Measurements from ENCODE around the gene ELP6. TPM values are rescaled to one million over a fixed set of nuclear protein-coding genes. Genes with fewer than 3 reads are reported as not detected.
"Not testable (repeated sequence)": the region's sequence is repeated elsewhere in the genome, so short reads cannot be mapped to it uniquely, and the experiment has no call there.

The ELP6 gene
- total RNA-seq, 8 experiments from 2014 or later: 23.6 to 50.6 (median 37.8) TPM

GRCh38 chr3:47476330-47476626 is 37.2 kb downstream of the ELP6 start:
- in situ Hi-C loops (cut with MboI; ENCODE audit: low pct_unique_long_range_greater_than_20kb in 2 of 9, low sequenced_read_pairs in 9 of 9, unreplicated experiment in 9 of 9): no loop called here
- 67 to 100% (median 90%) methylated on average over 1 to 5 of the region's 5 CpGs; no CpG with 5 or more reads in 3 of the 10 experiments for WGBS, 10 experiments

GRCh38 chr3:47475570-47476329 is 37.8 kb downstream of the ELP6 start, which contains the start of gene SCAP:
TSS of gene SCAP (minus strand) at chr3:47475941. CDS start at chr3:47442993, 32,948 bp downstream.
- Histone ChIP-seq H3K4me1 (replicated peaks in 1 of 2) (peaks cover 3 to 12% of the 10 kb centered on the region in 2 donors), H3K27ac (peak within 1 kb of the TSS; percentile 47 to 74), H3K4me3 (peak within 1 kb of the TSS; percentile 49 to 68 (median 60))
- 0 to 65% methylated on average over 2 to 8 of the region's 88 CpGs; no CpG with 5 or more reads in 8 of the 10 experiments for WGBS, 10 experiments
- ATAC-seq (replicated peaks in 6 of 8): peak; percentile 79 to 93 (median 88)
- in situ Hi-C loops (cut with MboI; ENCODE audit: low pct_unique_long_range_greater_than_20kb in 2 of 9, low sequenced_read_pairs in 9 of 9, unreplicated experiment in 9 of 9): no loop called here

More at GRCh38 chr3:47476330-47476626, 37.2 kb downstream of the ELP6 start:
- ATAC-seq (replicated peaks in 6 of 8): no peak
- peak overlapping the region; percentile 49 to 68 (median 60) for H3K4me3 ChIP-seq
- peak overlapping the region in 1 of 2 donors; percentile 74 for H3K27ac ChIP-seq
- peaks cover 3 to 12% of the 10 kb centered on the region in 2 donors for H3K4me1 ChIP-seq (replicated peaks in 1 of 2)

GRCh38 chr3:47475029-47475569 is 38.4 kb downstream of the ELP6 start:
- Histone ChIP-seq H3K4me3 (peak overlapping the region; percentile 49 to 68 (median 60)), H3K4me1 (replicated peaks in 1 of 2) (peaks cover 3 to 12% of the 10 kb centered on the region in 2 donors), H3K27ac (peak overlapping the region; percentile 47 to 74)
- ATAC-seq (replicated peaks in 6 of 8): peak in 7 of 8 experiments; percentile 6 to 24 (median 13)
- in situ Hi-C loops (cut with MboI; ENCODE audit: low pct_unique_long_range_greater_than_20kb in 2 of 9, low sequenced_read_pairs in 9 of 9, unreplicated experiment in 9 of 9): no loop called here
- WGBS, 10 experiments: 0 to 4% (median 0%) methylated on average over 2 to 9 of the region's 24 CpGs; no CpG with 5 or more reads in 2 of the 10 experiments

GRCh38 chr3:47473391-47473790 is 40.1 kb downstream of the ELP6 start:
- in situ Hi-C loops (cut with MboI; ENCODE audit: low pct_unique_long_range_greater_than_20kb in 2 of 9, low sequenced_read_pairs in 9 of 9, unreplicated experiment in 9 of 9): no loop called here
- Histone ChIP-seq H3K4me1 (replicated peaks in 1 of 2) (peaks cover 3 to 12% of the 10 kb centered on the region in 2 donors), H3K4me3 (no peak overlapping the region), H3K27ac (no peak overlapping the region)
- ATAC-seq (replicated peaks in 6 of 8): no peak
- 40 to 86% (median 79%) methylated on average over 1 to 2 of the region's 3 CpGs; no CpG with 5 or more reads in 4 of the 10 experiments for WGBS, 10 experiments

- in situ Hi-C loops (cut with MboI; ENCODE audit: low pct_unique_long_range_greater_than_20kb in 2 of 9, low sequenced_read_pairs in 9 of 9, unreplicated experiment in 9 of 9): no loop called here
- 77 to 100% (median 92%) methylated on average over 2 to 3 of the region's 3 CpGs; no CpG with 5 or more reads in 2 of the 10 experiments for WGBS, 10 experiments
- no peak overlapping the region for H3K4me3 ChIP-seq
- no peak for ATAC-seq (replicated peaks in 6 of 8)
- H3K27ac ChIP-seq: no peak overlapping the region
- peaks cover 3 to 4% of the 10 kb centered on the region in 2 donors for H3K4me1 ChIP-seq (replicated peaks in 1 of 2)
Observed at GRCh38 chr3:47469616-47470015, 43.9 kb downstream of the ELP6 start.

GRCh38 chr3:47468315-47468714 is 45.2 kb downstream of the ELP6 start:
- WGBS, 10 experiments: 100% methylated on average over 1 of the region's 1 CpG; no CpG with 5 or more reads in 8 of the 10 experiments
- H3K4me1 ChIP-seq (replicated peaks in 1 of 2); H3K27ac ChIP-seq; ATAC-seq (replicated peaks in 6 of 8); in situ Hi-C loops (cut with MboI; ENCODE audit: low pct_unique_long_range_greater_than_20kb in 2 of 9, low sequenced_read_pairs in 9 of 9, unreplicated experiment in 9 of 9); H3K4me3 ChIP-seq: not testable (repeated sequence)

GRCh38 chr3:47464588-47464987 is 48.9 kb downstream of the ELP6 start:
- Histone ChIP-seq H3K4me1 (replicated peaks in 1 of 2) (no peaks in the 10 kb centered on the region), H3K27ac (no peak overlapping the region), H3K4me3 (no peak overlapping the region)
- no peak for ATAC-seq (replicated peaks in 6 of 8)
- in situ Hi-C loops (cut with MboI; ENCODE audit: low pct_unique_long_range_greater_than_20kb in 2 of 9, low sequenced_read_pairs in 9 of 9, unreplicated experiment in 9 of 9): no loop called here
- WGBS, 10 experiments: 55 to 100% (median 100%) methylated on average over 1 of the region's 1 CpG; no CpG with 5 or more reads in 2 of the 10 experiments

- in situ Hi-C loops (cut with MboI; ENCODE audit: low pct_unique_long_range_greater_than_20kb in 2 of 9, low sequenced_read_pairs in 9 of 9, unreplicated experiment in 9 of 9); H3K4me3 ChIP-seq; ATAC-seq (replicated peaks in 6 of 8); H3K27ac ChIP-seq; H3K4me1 ChIP-seq (replicated peaks in 1 of 2): not testable (repeated sequence)
- 80 to 100% (median 93%) methylated on average over 1 to 7 of the region's 9 CpGs; no CpG with 5 or more reads in 2 of the 10 experiments for WGBS, 10 experiments
Observed at GRCh38 chr3:47459534-47460085, 53.9 kb downstream of the ELP6 start.

- H3K4me1 ChIP-seq (replicated peaks in 1 of 2): no peaks in the 10 kb centered on the region
- no peak overlapping the region for H3K27ac ChIP-seq
- H3K4me3 ChIP-seq: no peak overlapping the region
- ATAC-seq (replicated peaks in 6 of 8): no peak
- in situ Hi-C loops (cut with MboI; ENCODE audit: low pct_unique_long_range_greater_than_20kb in 2 of 9, low sequenced_read_pairs in 9 of 9, unreplicated experiment in 9 of 9): no loop called here
Observed at GRCh38 chr3:47456984-47457383, 56.5 kb downstream of the ELP6 start.

GRCh38 chr3:47455806-47456452 is 57.6 kb downstream of the ELP6 start:
- ATAC-seq (replicated peaks in 6 of 8): no peak
- Histone ChIP-seq H3K4me3 (no peak overlapping the region), H3K27ac (no peak overlapping the region), H3K4me1 (replicated peaks in 1 of 2) (no peaks in the 10 kb centered on the region)
- WGBS, 10 experiments: 50 to 100% (median 97%) methylated on average over 1 to 3 of the region's 3 CpGs
- in situ Hi-C loops (cut with MboI; ENCODE audit: low pct_unique_long_range_greater_than_20kb in 2 of 9, low sequenced_read_pairs in 9 of 9, unreplicated experiment in 9 of 9): no loop called here

- H3K4me3 ChIP-seq: no peak overlapping the region
- no peak overlapping the region for H3K27ac ChIP-seq
- WGBS, 10 experiments: 67 to 100% (median 86%) methylated on average over 1 to 3 of the region's 4 CpGs; no CpG with 5 or more reads in 1 of the 10 experiments
- in situ Hi-C loops (cut with MboI; ENCODE audit: low pct_unique_long_range_greater_than_20kb in 2 of 9, low sequenced_read_pairs in 9 of 9, unreplicated experiment in 9 of 9): no loop called here
- ATAC-seq (replicated peaks in 6 of 8): peak in 2 of 8 experiments; percentile 72 to 84
- no peaks in the 10 kb centered on the region for H3K4me1 ChIP-seq (replicated peaks in 1 of 2)
Observed at GRCh38 chr3:47452453-47453215, 60.9 kb downstream of the ELP6 start.
